GM15510 (cell line): ENCODE results near the gene CHCHD2.
A peak's percentile ranks its signal among the peaks of the same experiment; 100 is the strongest.

Experiments
- POLR2A ChIP-seq: IDR thresholded peaks from 3 replicates; pipeline ENCODE4 v1.6.1; 2011; ENCODE audit warnings: borderline replicate concordance; ENCODE audit not compliant: insufficient read length; ENCODE audit errors: extremely low read depth

The CHCHD2 gene

GRCh38 chr7:56081626-56082340, 24.5 kb downstream of the CHCHD2 start:
- TF ChIP-seq POLR2A: no peak

- TF ChIP-seq POLR2A: no peak
Measured at GRCh38 chr7:56079450-56080185, 26.7 kb downstream of the CHCHD2 start.

- TF ChIP-seq POLR2A: no peak
Measured at GRCh38 chr7:56078196-56078595, 28.1 kb downstream of the CHCHD2 start.

- TF ChIP-seq POLR2A: no peak
Measured at GRCh38 chr7:56077681-56078080, 28.6 kb downstream of the CHCHD2 start.

GRCh38 chr7:56074371-56074791, 31.9 kb downstream of the CHCHD2 start:
- TF ChIP-seq POLR2A: no peak

- peak; percentile 98 for TF ChIP-seq POLR2A
Measured at GRCh38 chr7:56063882-56064625, 42.2 kb downstream of the CHCHD2 start, which contains the start of gene SUMF2. SUMF2 (plus strand) TSS chr7:56064286; CDS start chr7:56064312, 26 bp downstream.

GRCh38 chr7:56063500-56063881, 42.8 kb downstream of the CHCHD2 start:
- TF ChIP-seq POLR2A: no peak

- TF ChIP-seq POLR2A: no peak
Measured at GRCh38 chr7:56062382-56062781, 43.9 kb downstream of the CHCHD2 start.

GRCh38 chr7:56053993-56054392, 52.3 kb downstream of the CHCHD2 start:
- no peak for TF ChIP-seq POLR2A

- TF ChIP-seq POLR2A: no peak
Measured at GRCh38 chr7:56053379-56053778, 52.9 kb downstream of the CHCHD2 start.
